Tibial nerve (tissue), 4 donors: ENCODE measurements around the gene ASAP3. TPM values are rescaled to one million over a fixed set of nuclear protein-coding genes. Genes with fewer than 3 reads are reported as not detected.

ENCODE experiments used
- DNase-seq, 2 donors: peaks; one replicate each; pipeline ENCODE4 v3.0.0-alpha.2; 2019; ENCODE audit warnings: low spot score in 2 of 2
- H3K27ac ChIP-seq, 4 donors: fragments of 200-600 bp; sonication (generic) in 3 of 4; one replicate each; pipeline ENCODE4 v1.5.1; 2017 to 2019; ENCODE audit warnings: mild to moderate bottlenecking in 1 of 4
- H3K27me3 ChIP-seq, 2 donors: fragments of 200-600 bp; sonication (generic) in 1 of 2; one replicate each; pipeline versions ENCODE4 v1.5.1 to v1.6.0; 2017 to 2019
- H3K36me3 ChIP-seq, 3 donors: fragments of 200-600 bp; sonication (generic); one replicate each; pipeline ENCODE4 v1.5.1; 2018 to 2019
- H3K4me1 ChIP-seq, 4 donors: fragments of 200-600 bp; sonication (generic) in 3 of 4; one replicate each; pipeline ENCODE4 v1.5.1; 2017 to 2019
- H3K4me3 ChIP-seq, 4 donors: fragments of 200-600 bp; sonication (generic) in 3 of 4; one replicate each; pipeline ENCODE4 v1.5.1; 2017 to 2019; ENCODE audit warnings: mild to moderate bottlenecking in 1 of 4, moderate library complexity in 1 of 4
- H3K9me3 ChIP-seq, 4 donors: fragments of 200-600 bp; sonication (generic) in 3 of 4; one replicate each; pipeline ENCODE4 v1.5.1; 2017 to 2019
- CTCF ChIP-seq, 5 experiments: fragments of 200-600 bp in 3 of 5; fragments of 450-650 bp in 2 of 5; sonication (generic) in 3 of 5; IDR thresholded peaks; one replicate each; pipeline ENCODE4 v1.5.1; 2016 to 2019; ENCODE audit warnings: antibody characterized with exemption in 5 of 5, mild to moderate bottlenecking in 3 of 5, moderate library complexity in 2 of 5
- EP300 ChIP-seq, 2 donors: sonication (generic); formaldehyde crosslinking; IDR thresholded peaks; one replicate each; pipeline ENCODE4 v1.6.1; 2017; ENCODE audit warnings: antibody characterized with exemption in 2 of 2, mild to moderate bottlenecking in 1 of 2
- POLR2A ChIP-seq, 2 donors: fragments of 450-650 bp; IDR thresholded peaks; one replicate each; pipeline ENCODE4 v1.6.1; 2017; ENCODE audit warnings: antibody characterized with exemption in 2 of 2, mild to moderate bottlenecking in 2 of 2, moderate library complexity in 2 of 2
- WGBS, 2 donors: methylation state at CpG; one replicate each; pipeline ENCODE4 v1.1.5; 2018; 5-methylcytosine and 5-hydroxymethylcytosine counted together
- total RNA-seq, 4 donors: library from RNA; depleted of rRNA; stranded (reverse); fragments of >200 nt; gene quantifications; one replicate each; pipeline ENCODE4 v1.1.0, GENCODE V29; 2016

Gene ASAP3
- total RNA-seq, 4 donors from 2014 or later = 79.8 to 140 (median 117) TPM

- Histone ChIP-seq H3K9me3 (no peaks in the 10 kb centered on the region), H3K4me3 (no peak overlapping the region), H3K27ac (peak overlapping the region; percentile 23 to 86 (median 74)), H3K27me3 (no peaks in the 10 kb centered on the region), H3K4me1 (peaks cover 0 to 86% (median 37%) of the 10 kb centered on the region in 4 donors), H3K36me3 (no peaks in the 10 kb centered on the region)
- DNase-seq = peak; percentile 63 to 78
- TF ChIP-seq EP300 (IDR thresholded peaks at IDR 0.05) (peak in 1 of 2 donors; percentile 74), POLR2A (IDR thresholded peaks at IDR 0.05) (no peak), CTCF (IDR thresholded peaks at IDR 0.05) (no peak)
- WGBS, 2 donors = 38 to 46% methylated on average over 12 of the region's 12 CpGs
Observed at GRCh38 chr1:23470282-23471070, 13.5 kb downstream of the ASAP3 start.

- TF ChIP-seq CTCF (IDR thresholded peaks at IDR 0.05) (no peak), POLR2A (IDR thresholded peaks at IDR 0.05) (no peak), EP300 (IDR thresholded peaks at IDR 0.05) (no peak)
- no peak overlapping the region for H3K4me3 ChIP-seq
- no peaks in the 10 kb centered on the region for H3K9me3 ChIP-seq
- DNase-seq = no peak
- H3K27ac ChIP-seq = peak overlapping the region in 2 of 4 donors; percentile 83 to 86
- H3K27me3 ChIP-seq = no peaks in the 10 kb centered on the region
- H3K36me3 ChIP-seq = no peaks in the 10 kb centered on the region
- WGBS, 2 donors = 55 to 73% methylated on average over 5 of the region's 5 CpGs
- H3K4me1 ChIP-seq = peaks cover 0 to 77% (median 30%) of the 10 kb centered on the region in 4 donors
Observed at GRCh38 chr1:23469372-23469982, 14.5 kb downstream of the ASAP3 start.

DNA sequence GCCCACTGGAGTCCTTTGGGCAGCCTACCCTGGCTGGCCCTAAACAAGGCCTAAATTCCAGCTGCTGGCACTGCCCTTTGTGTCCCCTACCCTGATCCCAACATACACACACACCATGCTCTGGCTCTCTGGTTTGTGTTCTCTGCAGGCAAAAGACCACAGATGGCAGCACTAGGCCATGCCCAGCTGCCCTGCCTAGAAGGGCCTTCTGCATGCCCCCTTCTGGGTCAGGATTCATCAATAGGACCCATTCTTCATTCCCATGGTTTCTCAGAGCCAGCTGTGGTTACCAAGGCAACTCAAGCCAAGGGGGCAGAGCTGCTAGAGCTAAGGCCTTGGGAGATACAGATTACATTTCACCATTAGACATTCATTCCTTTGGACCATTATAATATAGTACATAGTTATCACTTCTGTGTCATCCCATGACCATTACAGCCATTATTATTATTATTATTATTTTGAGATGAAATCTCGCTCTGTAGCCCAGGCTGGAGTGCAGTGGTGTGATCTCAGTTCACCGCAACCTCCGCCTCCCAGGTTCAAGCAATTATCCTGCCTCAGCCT lies 17.5 kb downstream of the ASAP3 start:
- no peak for TF ChIP-seq CTCF (IDR thresholded peaks at IDR 0.05)
- no peak for TF ChIP-seq EP300 (IDR thresholded peaks at IDR 0.05)
- TF ChIP-seq POLR2A (IDR thresholded peaks at IDR 0.05) = no peak
- H3K4me1 ChIP-seq = peaks cover 0 to 47% (median 18%) of the 10 kb centered on the region in 4 donors
- DNase-seq = no peak
- no peaks in the 10 kb centered on the region for H3K27me3 ChIP-seq
- H3K27ac ChIP-seq = peak overlapping the region in 2 of 4 donors; percentile 14 to 38
- no peaks in the 10 kb centered on the region for H3K9me3 ChIP-seq
- no peak overlapping the region for H3K4me3 ChIP-seq
- H3K36me3 ChIP-seq = no peaks in the 10 kb centered on the region
- 91 to 93% methylated on average over 3 of the region's 3 CpGs for WGBS, 2 donors

GRCh38 chr1:23463286-23463685 lies 20.7 kb downstream of the ASAP3 start:
- Histone ChIP-seq H3K4me1 (peaks cover 0 to 20% (median 2%) of the 10 kb centered on the region in 4 donors), H3K9me3 (no peaks in the 10 kb centered on the region), H3K27ac (no peak overlapping the region), H3K4me3 (no peak overlapping the region), H3K27me3 (no peaks in the 10 kb centered on the region), H3K36me3 (no peaks in the 10 kb centered on the region)
- 77 to 83% methylated on average over 3 of the region's 3 CpGs for WGBS, 2 donors
- DNase-seq = no peak
- TF ChIP-seq EP300 (IDR thresholded peaks at IDR 0.05) (no peak), POLR2A (IDR thresholded peaks at IDR 0.05) (no peak), CTCF (IDR thresholded peaks at IDR 0.05) (no peak)

DNA sequence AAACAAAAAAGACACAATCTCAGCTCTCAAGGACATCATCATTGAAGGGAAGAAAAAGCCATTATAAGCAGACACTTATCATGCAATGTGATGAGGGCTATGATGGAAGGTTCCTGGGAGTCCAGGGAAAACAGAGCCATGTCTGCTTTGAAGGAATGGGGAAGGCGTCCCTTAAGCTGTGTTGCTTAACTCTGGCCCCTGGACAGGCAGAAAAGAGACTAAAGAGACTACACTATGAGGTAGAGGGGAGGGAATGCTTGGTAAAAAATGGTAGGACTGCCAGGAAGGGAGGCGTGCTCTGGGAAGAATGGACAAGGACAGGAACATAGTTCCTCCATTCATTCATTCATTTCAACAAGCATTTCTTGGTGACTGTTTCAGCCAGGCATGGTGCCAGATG lies 21.2 kb downstream of the ASAP3 start:
- no peaks in the 10 kb centered on the region for H3K36me3 ChIP-seq
- no peak overlapping the region for H3K4me3 ChIP-seq
- H3K27ac ChIP-seq = no peak overlapping the region
- no peak for DNase-seq
- peaks cover 0 to 16% (median 2%) of the 10 kb centered on the region in 4 donors for H3K4me1 ChIP-seq
- 85 to 92% methylated on average over 2 of the region's 2 CpGs for WGBS, 2 donors
- no peaks in the 10 kb centered on the region for H3K9me3 ChIP-seq
- no peaks in the 10 kb centered on the region for H3K27me3 ChIP-seq
- TF ChIP-seq CTCF (IDR thresholded peaks at IDR 0.05) = no peak
- no peak for TF ChIP-seq POLR2A (IDR thresholded peaks at IDR 0.05)
- TF ChIP-seq EP300 (IDR thresholded peaks at IDR 0.05) = no peak
